CD4-positive, alpha-beta T cell (primary cell): ENCODE measurements around the gene HINT2. TPM values are rescaled to one million over a fixed set of nuclear protein-coding genes. Genes with fewer than 3 reads are reported as not detected.

ENCODE experiments used
- ATAC-seq: fragments of 200-7000 bp; cut with Tn5 transposase; one replicate; pipeline ENCODE4 v1.10.0; 2022; ENCODE audit warnings: mild to moderate bottlenecking; ENCODE audit not compliant: poor library complexity
- CTCF ChIA-PET: fragments of 350-600 bp; sonication (Branson Sonifier 250); formaldehyde crosslinking; loops from one replicate; lab custom pipeline; 2021; ENCODE audit warnings: antibody characterized with exemption, inconsistent platforms; lab: Charles Lee
- POLR2A ChIA-PET: fragments of 350-600 bp; sonication (Branson Sonifier 250); formaldehyde crosslinking; loops from one replicate; lab custom pipeline; 2021; ENCODE audit warnings: antibody characterized with exemption, inconsistent platforms; lab: Charles Lee
- DNase-seq, 14 experiments: peaks; one replicate each; pipeline ENCODE4 v3.0.0-alpha.2; 2013 to 2020; ENCODE audit warnings: mixed read lengths in 2 of 14
- H3K27ac ChIP-seq, 2 donors: one replicate each; pipeline versions ENCODE4 v1.5.1 to v1.7.0; 2013; ENCODE audit warnings: low read length in 2 of 2, low read depth in 1 of 2, mild to moderate bottlenecking in 1 of 2
- H3K27me3 ChIP-seq, 2 experiments: 1 replicate in 1 of 2; 2 replicates in 1 of 2; pipeline versions ENCODE4 v1.6.1 to v1.7.0; 2013; ENCODE audit warnings: low read length in 2 of 2, control low read depth in 1 of 2, mild to moderate bottlenecking in 1 of 2, moderate library complexity in 1 of 2; ENCODE audit not compliant: insufficient read depth in 2 of 2, control insufficient read depth in 1 of 2
- H3K36me3 ChIP-seq: one replicate; pipeline ENCODE4 v1.6.1; 2013; ENCODE audit warnings: low read length, control low read depth; ENCODE audit not compliant: insufficient read depth
- H3K4me1 ChIP-seq: one replicate; pipeline ENCODE4 v1.6.1; 2013; ENCODE audit warnings: low read length, control low read depth; ENCODE audit not compliant: insufficient read depth
- H3K4me3 ChIP-seq: one replicate; pipeline ENCODE4 v1.5.1; 2013; ENCODE audit warnings: mild to moderate bottlenecking, low read length, moderate library complexity
- H3K9me3 ChIP-seq, 2 experiments: 1 replicate in 1 of 2; 2 replicates in 1 of 2; pipeline versions ENCODE4 v1.6.1 to v1.7.0; 2013; ENCODE audit warnings: low read length in 2 of 2, mild to moderate bottlenecking in 2 of 2, control low read depth in 1 of 2, moderate library complexity in 1 of 2; ENCODE audit not compliant: control insufficient read depth in 1 of 2, insufficient read depth in 1 of 2
- H3K27ac Mint-ChIP-seq: one replicate; pipeline ENCODE4 v1.8.0; 2020; ENCODE audit warnings: mixed read lengths
- H3K27me3 Mint-ChIP-seq: one replicate; pipeline ENCODE4 v1.8.0; 2021; ENCODE audit warnings: mixed read lengths
- H3K36me3 Mint-ChIP-seq: one replicate; pipeline ENCODE4 v1.8.0; 2021; ENCODE audit warnings: low read depth, mixed read lengths
- H3K4me1 Mint-ChIP-seq: one replicate; pipeline ENCODE4 v1.8.0; 2021; ENCODE audit warnings: low read depth, mixed read lengths
- H3K4me3 Mint-ChIP-seq: one replicate; pipeline ENCODE4 v1.8.0; 2020; ENCODE audit warnings: mild to moderate bottlenecking, mixed read lengths
- H3K9me3 Mint-ChIP-seq: one replicate; pipeline ENCODE4 v1.8.0; 2020; ENCODE audit warnings: mixed read lengths
- intact Hi-C, 2 experiments: fragments of 100-400 bp; cut with DNase I in 1 of 2; cut with micrococcal nuclease in 1 of 2; formaldehyde crosslinking; loops; one replicate each; pipeline versions ENCODE4 v1.15.1 to v1.9.0; 2023 to 2025; cut with DNase I, micrococcal nuclease
- total RNA-seq, 174 experiments: library from RNA in 2 of 174; stranded (reverse) in 2 of 174; gene quantifications; one replicate each; pipeline ENCODE4 v1.2.3 and lab custom pipeline; 2021 to 2026
- TF ChIP-seq, protein P1 (sequence below): fragments of 200-600 bp; IDR thresholded peaks from one replicate; pipeline ENCODE4 v1.8.0; 2022; ENCODE audit warnings: antibody characterized with exemption, mild to moderate bottlenecking

HINT2 gene
- total RNA-seq, 2 experiments from 2014 or later = 10.9 to 12.6 TPM

DNA sequence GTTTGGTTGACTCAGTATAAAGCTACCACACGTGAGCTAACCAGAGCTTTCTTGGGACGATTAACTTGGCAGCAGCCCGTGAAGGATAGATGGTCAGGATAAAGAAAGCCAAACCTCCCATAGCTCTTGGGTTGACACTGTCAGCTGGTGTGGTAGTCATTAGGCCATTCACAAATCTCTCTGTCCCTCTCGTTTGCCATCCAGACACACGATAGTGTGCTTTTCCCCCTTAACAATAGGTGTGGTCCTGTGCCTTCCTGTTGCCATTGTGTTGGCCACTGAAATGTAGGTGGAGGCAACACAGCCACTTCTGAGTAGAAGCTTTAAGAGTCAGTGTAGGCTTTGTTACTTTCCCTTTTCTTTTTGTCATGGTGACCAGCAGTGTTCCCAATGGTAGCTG is 43.6 kb upstream of the HINT2 start:
- Mint-ChIP-seq H3K36me3 (no peaks in the 10 kb centered on the region), H3K4me1 (no peaks in the 10 kb centered on the region), H3K27me3 (peaks cover 17% of the 10 kb centered on the region), H3K4me3 (no peak overlapping the region), H3K9me3 (no peaks in the 10 kb centered on the region), H3K27ac (no peak overlapping the region)
- TF ChIP-seq, protein P1, sequence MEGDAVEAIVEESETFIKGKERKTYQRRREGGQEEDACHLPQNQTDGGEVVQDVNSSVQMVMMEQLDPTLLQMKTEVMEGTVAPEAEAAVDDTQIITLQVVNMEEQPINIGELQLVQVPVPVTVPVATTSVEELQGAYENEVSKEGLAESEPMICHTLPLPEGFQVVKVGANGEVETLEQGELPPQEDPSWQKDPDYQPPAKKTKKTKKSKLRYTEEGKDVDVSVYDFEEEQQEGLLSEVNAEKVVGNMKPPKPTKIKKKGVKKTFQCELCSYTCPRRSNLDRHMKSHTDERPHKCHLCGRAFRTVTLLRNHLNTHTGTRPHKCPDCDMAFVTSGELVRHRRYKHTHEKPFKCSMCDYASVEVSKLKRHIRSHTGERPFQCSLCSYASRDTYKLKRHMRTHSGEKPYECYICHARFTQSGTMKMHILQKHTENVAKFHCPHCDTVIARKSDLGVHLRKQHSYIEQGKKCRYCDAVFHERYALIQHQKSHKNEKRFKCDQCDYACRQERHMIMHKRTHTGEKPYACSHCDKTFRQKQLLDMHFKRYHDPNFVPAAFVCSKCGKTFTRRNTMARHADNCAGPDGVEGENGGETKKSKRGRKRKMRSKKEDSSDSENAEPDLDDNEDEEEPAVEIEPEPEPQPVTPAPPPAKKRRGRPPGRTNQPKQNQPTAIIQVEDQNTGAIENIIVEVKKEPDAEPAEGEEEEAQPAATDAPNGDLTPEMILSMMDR = no peak
- DNase-seq = no peak
- Histone ChIP-seq H3K27me3 (no peaks in the 10 kb centered on the region), H3K4me3 (no peak overlapping the region), H3K36me3 (no peaks in the 10 kb centered on the region), H3K27ac (no peak overlapping the region), H3K4me1 (no peaks in the 10 kb centered on the region), H3K9me3 (no peaks in the 10 kb centered on the region)
- ChIA-PET POLR2A (no interaction called here), CTCF (no interaction called here)
- intact Hi-C loops = no loop called here
- no peak for ATAC-seq

DNA sequence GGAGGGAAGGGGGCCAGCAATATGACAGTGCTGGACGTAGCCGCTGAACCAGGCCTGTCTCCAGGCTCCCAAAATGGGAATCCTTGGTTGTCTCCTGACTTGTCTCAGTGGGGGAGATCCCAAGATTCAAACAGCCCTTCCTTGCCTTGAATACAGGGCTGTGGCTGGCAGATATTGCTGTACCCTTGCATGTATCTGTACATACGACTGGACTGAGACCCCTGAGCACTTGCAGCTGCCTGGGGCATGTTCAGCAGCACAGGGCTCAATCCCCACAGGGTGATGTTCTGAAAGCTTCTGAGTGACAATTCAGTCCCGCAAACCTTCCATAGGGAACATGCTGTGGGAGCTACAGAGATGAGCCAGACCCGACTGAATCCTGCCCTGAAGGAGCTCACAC is 42.0 kb upstream of the HINT2 start:
- POLR2A ChIA-PET = no interaction called here
- TF ChIP-seq, protein P1 = no peak
- Histone ChIP-seq H3K27ac (no peak overlapping the region), H3K9me3 (no peaks in the 10 kb centered on the region), H3K4me3 (no peak overlapping the region), H3K4me1 (no peaks in the 10 kb centered on the region), H3K36me3 (no peaks in the 10 kb centered on the region), H3K27me3 (no peaks in the 10 kb centered on the region)
- peaks cover 10% of the 10 kb centered on the region for H3K27me3 Mint-ChIP-seq
- intact Hi-C loops = no loop called here
- no peaks in the 10 kb centered on the region for H3K4me1 Mint-ChIP-seq
- H3K36me3 Mint-ChIP-seq = no peaks in the 10 kb centered on the region
- DNase-seq (no peak), ATAC-seq (no peak)
- no peak overlapping the region for H3K27ac Mint-ChIP-seq
- CTCF ChIA-PET = interaction anchor here (0.8 kb wide), 1 partner anchor 25 kb away, joined by 3 read pairs; no protein-coding TSS in a partner anchor
- no peak overlapping the region for H3K4me3 Mint-ChIP-seq
- no peaks in the 10 kb centered on the region for H3K9me3 Mint-ChIP-seq

DNA sequence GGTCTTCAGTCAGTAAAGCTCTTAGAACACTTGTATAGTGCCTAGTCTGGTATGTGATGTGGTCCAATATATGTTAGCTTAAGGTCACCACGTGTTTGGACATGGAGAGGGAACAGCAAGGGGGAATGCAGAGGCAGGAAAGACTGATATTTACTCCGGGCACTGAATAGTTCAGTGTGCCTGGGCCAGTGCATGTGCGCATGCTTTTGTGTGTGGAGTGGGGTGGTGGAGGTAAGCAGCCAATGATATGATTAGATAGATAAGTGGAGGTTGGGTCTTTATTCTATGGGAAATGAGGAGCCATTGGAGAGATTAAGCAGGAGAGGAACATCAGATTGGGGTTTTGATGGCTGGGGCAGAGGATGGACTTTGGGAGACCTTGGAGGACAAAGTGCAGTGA is 41.4 kb upstream of the HINT2 start:
- DNase-seq (no peak), ATAC-seq (no peak)
- POLR2A ChIA-PET = no interaction called here
- Histone ChIP-seq H3K4me1 (no peaks in the 10 kb centered on the region), H3K9me3 (no peaks in the 10 kb centered on the region), H3K27ac (no peak overlapping the region), H3K36me3 (no peaks in the 10 kb centered on the region), H3K4me3 (no peak overlapping the region), H3K27me3 (no peaks in the 10 kb centered on the region)
- Mint-ChIP-seq H3K27ac (no peak overlapping the region), H3K36me3 (no peaks in the 10 kb centered on the region), H3K9me3 (no peaks in the 10 kb centered on the region), H3K27me3 (peaks cover 5% of the 10 kb centered on the region), H3K4me1 (no peaks in the 10 kb centered on the region), H3K4me3 (no peak overlapping the region)
- intact Hi-C loops = no loop called here
- TF ChIP-seq, protein P1 = no peak
- CTCF ChIA-PET = no interaction called here
